OCI-LY1 (cell line): ENCODE results near the gene TACC3.

Experiments
- H2AFZ ChIP-seq: fragments of 200-600 bp; sonication (generic), shearing (Covaris generic); 2 replicates; pipeline ENCODE4 v1.6.0; 2014; ENCODE audit warnings: antibody characterized with exemption, mild to moderate bottlenecking, low read length
- H3F3A ChIP-seq: fragments of 200-600 bp; sonication (generic), shearing (Covaris generic); 2 replicates; pipeline ENCODE4 v1.6.0; 2014; ENCODE audit warnings: mild to moderate bottlenecking, antibody characterized with exemption, low read length, moderate library complexity; ENCODE audit not compliant: insufficient read depth
- H3K27ac ChIP-seq: fragments of 200-600 bp; sonication (generic); 2 replicates; pipeline ENCODE4 v1.5.1; 2014; ENCODE audit warnings: low read length, mixed run types, mild to moderate bottlenecking, low read depth; ENCODE audit not compliant: poor library complexity, severe bottlenecking
- H3K27me3 ChIP-seq: fragments of 200-600 bp; sonication (generic); 2 replicates; pipeline ENCODE4 v1.6.0; 2014; ENCODE audit warnings: antibody characterized with exemption, mild to moderate bottlenecking, low read length, moderate library complexity; ENCODE audit not compliant: insufficient read depth
- H3K36me3 ChIP-seq: fragments of 200-600 bp; sonication (generic); 2 replicates; pipeline ENCODE4 v1.6.1; 2014; ENCODE audit warnings: mild to moderate bottlenecking, antibody characterized with exemption, low read length, moderate library complexity, mixed read lengths; ENCODE audit not compliant: insufficient read depth
- H3K4me1 ChIP-seq: fragments of 200-600 bp; sonication (generic); 2 replicates; pipeline ENCODE4 v1.5.1; 2014; ENCODE audit warnings: mild to moderate bottlenecking, low read length, moderate library complexity; ENCODE audit not compliant: insufficient read depth, severe bottlenecking
- H3K4me2 ChIP-seq: fragments of 200-600 bp; sonication (generic), shearing (Covaris generic); 2 replicates; pipeline ENCODE4 v1.6.1; 2014; ENCODE audit warnings: low read length
- H3K4me3 ChIP-seq: fragments of 200-600 bp; sonication (generic); 2 replicates; pipeline ENCODE4 v1.5.1; 2014; ENCODE audit warnings: low read length, low read depth, mild to moderate bottlenecking, mixed read lengths; ENCODE audit not compliant: poor library complexity, severe bottlenecking
- H3K79me2 ChIP-seq: fragments of 200-600 bp; shearing (Covaris generic); 2 replicates; pipeline ENCODE4 v1.6.1; 2016; ENCODE audit warnings: mixed run types, low read length, mixed read lengths; ENCODE audit not compliant: insufficient read depth
- H3K9ac ChIP-seq: fragments of 200-600 bp; sonication (generic), shearing (Covaris generic); 2 replicates; pipeline ENCODE4 v1.6.1; 2014; ENCODE audit warnings: mild to moderate bottlenecking, low read length, mixed read lengths
- H3K9me2 ChIP-seq: fragments of 200-600 bp; sonication (generic), shearing (Covaris generic); 2 replicates; pipeline ENCODE4 v1.6.1; 2014; ENCODE audit warnings: low read depth, mild to moderate bottlenecking, low read length, mixed read lengths
- H3K9me3 ChIP-seq: fragments of 200-600 bp; shearing (Covaris generic); 2 replicates; pipeline ENCODE4 v1.6.1; 2014; ENCODE audit warnings: low read length, mixed read lengths
- H4K20me1 ChIP-seq: fragments of 200-600 bp; sonication (generic), shearing (Covaris generic); 2 replicates; pipeline ENCODE4 v1.6.0; 2016; ENCODE audit warnings: mild to moderate bottlenecking, low read length; ENCODE audit not compliant: insufficient read depth
- EZH2 ChIP-seq: fragments of 200-600 bp; sonication (generic), shearing (Covaris generic); IDR thresholded peaks from 2 replicates; pipeline ENCODE4 v1.8.0; 2017; ENCODE audit warnings: borderline replicate concordance, mixed run types, mild to moderate bottlenecking, antibody characterized with exemption, low read length, moderate library complexity, mixed read lengths
- TF ChIP-seq, protein P1 (sequence below): fragments of 200-600 bp; sonication (generic), shearing (Covaris generic); IDR thresholded peaks from 2 replicates; pipeline ENCODE4 v1.5.1; 2017; ENCODE audit warnings: mild to moderate bottlenecking, antibody characterized with exemption, low read length, moderate library complexity, mixed read lengths

The TACC3 gene

GRCh38 chr4:1763070-1763549 lies 41.8 kb downstream of the TACC3 start:
- H3K9ac ChIP-seq = no peak overlapping the region
- H3K4me3 ChIP-seq = no peak overlapping the region
- TF ChIP-seq, protein P1, sequence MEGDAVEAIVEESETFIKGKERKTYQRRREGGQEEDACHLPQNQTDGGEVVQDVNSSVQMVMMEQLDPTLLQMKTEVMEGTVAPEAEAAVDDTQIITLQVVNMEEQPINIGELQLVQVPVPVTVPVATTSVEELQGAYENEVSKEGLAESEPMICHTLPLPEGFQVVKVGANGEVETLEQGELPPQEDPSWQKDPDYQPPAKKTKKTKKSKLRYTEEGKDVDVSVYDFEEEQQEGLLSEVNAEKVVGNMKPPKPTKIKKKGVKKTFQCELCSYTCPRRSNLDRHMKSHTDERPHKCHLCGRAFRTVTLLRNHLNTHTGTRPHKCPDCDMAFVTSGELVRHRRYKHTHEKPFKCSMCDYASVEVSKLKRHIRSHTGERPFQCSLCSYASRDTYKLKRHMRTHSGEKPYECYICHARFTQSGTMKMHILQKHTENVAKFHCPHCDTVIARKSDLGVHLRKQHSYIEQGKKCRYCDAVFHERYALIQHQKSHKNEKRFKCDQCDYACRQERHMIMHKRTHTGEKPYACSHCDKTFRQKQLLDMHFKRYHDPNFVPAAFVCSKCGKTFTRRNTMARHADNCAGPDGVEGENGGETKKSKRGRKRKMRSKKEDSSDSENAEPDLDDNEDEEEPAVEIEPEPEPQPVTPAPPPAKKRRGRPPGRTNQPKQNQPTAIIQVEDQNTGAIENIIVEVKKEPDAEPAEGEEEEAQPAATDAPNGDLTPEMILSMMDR = no peak
- no peak for TF ChIP-seq EZH2
- H2AFZ ChIP-seq = no peak overlapping the region
- no peak overlapping the region for H3K27ac ChIP-seq
- H3K9me2 ChIP-seq = no peaks in the 10 kb centered on the region
- H3K27me3 ChIP-seq = no peaks in the 10 kb centered on the region
- H3K4me2 ChIP-seq = no peak overlapping the region
- peaks cover 2% of the 10 kb centered on the region for H3K4me1 ChIP-seq
- H3K9me3 ChIP-seq = no peaks in the 10 kb centered on the region
- no peaks in the 10 kb centered on the region for H3K79me2 ChIP-seq
- no peaks in the 10 kb centered on the region for H4K20me1 ChIP-seq
- H3K36me3 ChIP-seq = no peaks in the 10 kb centered on the region
- no peaks in the 10 kb centered on the region for H3F3A ChIP-seq

DNA sequence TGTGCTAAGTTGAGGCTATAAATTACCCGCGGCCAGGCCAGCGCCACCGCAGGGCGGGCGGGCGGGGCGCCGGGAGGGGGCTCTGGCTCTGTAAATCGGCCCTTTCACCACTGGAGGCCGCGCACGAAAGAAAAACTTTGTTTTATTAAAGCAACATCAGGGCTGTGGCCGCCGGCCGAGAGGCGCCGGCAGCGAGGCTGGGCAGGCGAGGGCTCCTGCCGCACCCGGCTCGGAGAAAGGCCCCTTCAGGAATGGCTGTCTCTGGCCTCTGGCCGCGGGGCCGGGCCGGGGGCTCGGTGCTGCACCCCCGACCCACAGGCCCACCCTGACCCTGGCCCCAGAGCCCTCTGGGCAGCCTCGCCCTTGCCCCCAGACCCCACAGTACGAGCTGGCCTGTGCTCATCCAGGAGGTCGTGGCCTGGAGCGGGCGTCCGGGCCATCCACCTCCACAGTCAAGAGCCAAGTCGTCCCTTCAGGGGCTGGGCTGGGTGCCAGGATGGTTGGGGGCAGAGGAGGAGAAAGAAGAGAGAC lies 42.3 kb downstream of the TACC3 start:
- TF ChIP-seq EZH2 = no peak
- TF ChIP-seq, protein P1 = no peak
- Histone ChIP-seq H4K20me1 (no peaks in the 10 kb centered on the region), H3F3A (no peaks in the 10 kb centered on the region), H3K9me3 (no peaks in the 10 kb centered on the region), H3K36me3 (no peaks in the 10 kb centered on the region), H3K27me3 (no peaks in the 10 kb centered on the region), H3K4me2 (no peak overlapping the region), H2AFZ (no peak overlapping the region), H3K27ac (no peak overlapping the region), H3K4me3 (no peak overlapping the region), H3K4me1 (peaks cover 4% of the 10 kb centered on the region), H3K9ac (no peak overlapping the region), H3K79me2 (no peaks in the 10 kb centered on the region), H3K9me2 (no peaks in the 10 kb centered on the region)

- no peak for TF ChIP-seq EZH2
- TF ChIP-seq, protein P1 = no peak
- Histone ChIP-seq H3K27ac (no peak overlapping the region), H3K27me3 (no peaks in the 10 kb centered on the region)
Observed at GRCh38 chr4:1764670-1765069, 43.3 kb downstream of the TACC3 start.

More at GRCh38 chr4:1764670-1765069, 43.3 kb downstream of the TACC3 start:
- no peak overlapping the region for H3K4me2 ChIP-seq
- H3K9ac ChIP-seq = no peak overlapping the region
- no peak overlapping the region for H3K4me3 ChIP-seq
- no peaks in the 10 kb centered on the region for H3K9me3 ChIP-seq
- H3F3A ChIP-seq = no peaks in the 10 kb centered on the region
- H3K36me3 ChIP-seq = no peaks in the 10 kb centered on the region
- H2AFZ ChIP-seq = no peak overlapping the region
- peaks cover 4% of the 10 kb centered on the region for H3K4me1 ChIP-seq
- H3K9me2 ChIP-seq = no peaks in the 10 kb centered on the region
- H3K79me2 ChIP-seq = no peaks in the 10 kb centered on the region
- H4K20me1 ChIP-seq = no peaks in the 10 kb centered on the region
